Heart left ventricle (tissue), 16 donors: Measurements from ENCODE around the gene LYSMD4. TPM values are rescaled to one million over a fixed set of nuclear protein-coding genes. Genes with fewer than 3 reads are reported as not detected.

ENCODE experiments used
- ATAC-seq, 4 donors: fragments of 200-7000 bp; cut with Tn5 transposase; one replicate each; pipeline ENCODE4 v1.9.1; 2020 to 2022; ENCODE audit warnings: moderate library complexity in 4 of 4, mild to moderate bottlenecking in 3 of 4, moderate number of reproducible peaks in 1 of 4
- DNase-seq, 5 donors: peaks; one replicate each; pipeline ENCODE4 v3.0.0-alpha.2; 2020
- H3K27ac ChIP-seq, 12 donors: fragments of 200-600 bp; sonication (generic) in 4 of 12; one replicate each; pipeline versions ENCODE4 v1.5.0 to v1.8.0; 2016 to 2022; ENCODE audit warnings: mild to moderate bottlenecking in 2 of 12
- H3K27me3 ChIP-seq, 9 donors: fragments of 200-600 bp; sonication (generic) in 2 of 9; one replicate each; pipeline versions ENCODE4 v1.5.1 to v1.8.0; 2016 to 2022; ENCODE audit warnings: mild to moderate bottlenecking in 3 of 9
- H3K36me3 ChIP-seq, 9 donors: fragments of 200-600 bp; sonication (generic) in 2 of 9; one replicate each; pipeline versions ENCODE4 v1.5.0 to v1.8.0; 2018 to 2022; ENCODE audit warnings: mild to moderate bottlenecking in 2 of 9
- H3K4me1 ChIP-seq, 12 donors: fragments of 200-600 bp; sonication (generic) in 4 of 12; one replicate each; pipeline versions ENCODE4 v1.5.0 to v1.8.0; 2016 to 2022; ENCODE audit warnings: mild to moderate bottlenecking in 3 of 12
- H3K4me3 ChIP-seq, 12 donors: fragments of 200-600 bp; sonication (generic) in 4 of 12; one replicate each; pipeline versions ENCODE4 v1.5.0 to v1.8.0; 2017 to 2022; ENCODE audit warnings: mild to moderate bottlenecking in 9 of 12, moderate library complexity in 4 of 12
- H3K9me3 ChIP-seq, 12 donors: fragments of 200-600 bp; sonication (generic) in 4 of 12; one replicate each; pipeline versions ENCODE4 v1.5.0 to v1.8.0; 2016 to 2022; ENCODE audit warnings: mild to moderate bottlenecking in 1 of 12
- POLR2A ChIP-seq, 2 donors: fragments of 450-650 bp; IDR thresholded peaks; one replicate each; pipeline ENCODE4 v1.6.1; 2017; ENCODE audit warnings: antibody characterized with exemption in 2 of 2, mild to moderate bottlenecking in 2 of 2, moderate library complexity in 2 of 2
- WGBS, 4 donors: extraction: QIAGEN DNeasy Blood & Tissue Kit in 2 of 4; methylation state at CpG; one replicate each; pipeline versions ENCODE4 v1.1.5 to v1.1.7; 2013 to 2018; 5-methylcytosine and 5-hydroxymethylcytosine counted together
- intact Hi-C, 10 donors: fragments of 100-400 bp; cut with DNase I; formaldehyde crosslinking; loops; one replicate each; pipeline versions ENCODE4 v1.11.1 to v1.14.2; 2022
- polyA plus RNA-seq, 2 donors: library from polyadenylated mRNA; stranded (reverse); fragments of 200-250 nt; gene quantifications; one replicate each; pipeline ENCODE4 v1.2.3, GENCODE V29; 2013
- total RNA-seq, 9 donors: library from RNA; depleted of rRNA in 2 of 9; stranded (reverse); fragments of >200 nt in 2 of 9; fragmentation: NEBNext Ultra II Directional in 3 of 9; extraction: Animal tissue kit (Norgen Biotek cat#: 25700) in 3 of 9; gene quantifications; one replicate each; pipeline versions ENCODE4 v1.1.0 to v1.2.4, GENCODE V29; 2016 to 2023
- TF ChIP-seq, protein P1 (sequence below), 12 donors: fragments of 200-600 bp; sonication (generic) in 4 of 12; IDR thresholded peaks; one replicate each; pipeline versions ENCODE4 v1.5.0 to v1.8.0; 2018 to 2022; ENCODE audit warnings: antibody characterized with exemption in 12 of 12, mild to moderate bottlenecking in 5 of 12
- donor health status: ischemic (EF 13 %, LVEDD 7.1; RV severe dilation, severe dysfunction).
- donor health status: healthy with polysubstance abuse.
- donor health status: DM: no; HTN: yes; CAD: no.
- donor health status: DM: no; HTN: no; CAD: no.
- donor health status: ischemic (EF 25% LVEDD 6.9; RV normal size, moderate dysfunction).
- donor health status: ischemic (EF 25% LVEDD 5.7; RV mildly dilated, moderate dysfunction).
- donor health status: healthy.
- donor health status: DM: yes; HTN: yes; CAD: no.
- donor health status: ischemic (EF 35%, LVEDD 5.7; RV mildly dilated, moderate dysfunction).
- donor health status: nonischemic (EF 11% LVEDD 7.7; RV severe dilation, severe dysfunction).
- donor health status: DM: yes; HTN: yes; CAD: no.
- donor health status: PGD.
- donor health status: ischemic (EF 29% LVEDD 5.4; RV normal size, mild dysfunction).
- donor health status: nonischemic (EF 23%, LVEDD 6.1; RV moderate dilation, normal function).

The LYSMD4 gene
- total and polyA plus RNA-seq, 11 donors: 8.3 to 12.8 (median 10.1) TPM

GRCh38 chr15:99720533-99720932 lies 12.7 kb downstream of the LYSMD4 start:
- no peaks in the 10 kb centered on the region for H3K9me3 ChIP-seq
- H3K36me3 ChIP-seq: peaks cover 0 to 18% (median 3%) of the 10 kb centered on the region in 9 donors
- 66 to 77% (median 71%) methylated on average over 7 of the region's 7 CpGs for WGBS, 4 donors
- no peak overlapping the region for H3K4me3 ChIP-seq
- DNase-seq: no peak
- H3K27me3 ChIP-seq: no peaks in the 10 kb centered on the region
- intact Hi-C loops: loop anchor here in 2 of 10 donors (5.0 to 10.0 kb wide), 2 partner anchors 438 to 446 kb away; no protein-coding TSS in a partner anchor
- TF ChIP-seq, protein P1, sequence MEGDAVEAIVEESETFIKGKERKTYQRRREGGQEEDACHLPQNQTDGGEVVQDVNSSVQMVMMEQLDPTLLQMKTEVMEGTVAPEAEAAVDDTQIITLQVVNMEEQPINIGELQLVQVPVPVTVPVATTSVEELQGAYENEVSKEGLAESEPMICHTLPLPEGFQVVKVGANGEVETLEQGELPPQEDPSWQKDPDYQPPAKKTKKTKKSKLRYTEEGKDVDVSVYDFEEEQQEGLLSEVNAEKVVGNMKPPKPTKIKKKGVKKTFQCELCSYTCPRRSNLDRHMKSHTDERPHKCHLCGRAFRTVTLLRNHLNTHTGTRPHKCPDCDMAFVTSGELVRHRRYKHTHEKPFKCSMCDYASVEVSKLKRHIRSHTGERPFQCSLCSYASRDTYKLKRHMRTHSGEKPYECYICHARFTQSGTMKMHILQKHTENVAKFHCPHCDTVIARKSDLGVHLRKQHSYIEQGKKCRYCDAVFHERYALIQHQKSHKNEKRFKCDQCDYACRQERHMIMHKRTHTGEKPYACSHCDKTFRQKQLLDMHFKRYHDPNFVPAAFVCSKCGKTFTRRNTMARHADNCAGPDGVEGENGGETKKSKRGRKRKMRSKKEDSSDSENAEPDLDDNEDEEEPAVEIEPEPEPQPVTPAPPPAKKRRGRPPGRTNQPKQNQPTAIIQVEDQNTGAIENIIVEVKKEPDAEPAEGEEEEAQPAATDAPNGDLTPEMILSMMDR (IDR thresholded peaks at IDR 0.05): no peak
- no peak for TF ChIP-seq POLR2A (IDR thresholded peaks at IDR 0.05)
- no peak for ATAC-seq
- H3K4me1 ChIP-seq: peaks cover 9 to 56% (median 36%) of the 10 kb centered on the region in 12 donors
- no peak overlapping the region for H3K27ac ChIP-seq

DNA sequence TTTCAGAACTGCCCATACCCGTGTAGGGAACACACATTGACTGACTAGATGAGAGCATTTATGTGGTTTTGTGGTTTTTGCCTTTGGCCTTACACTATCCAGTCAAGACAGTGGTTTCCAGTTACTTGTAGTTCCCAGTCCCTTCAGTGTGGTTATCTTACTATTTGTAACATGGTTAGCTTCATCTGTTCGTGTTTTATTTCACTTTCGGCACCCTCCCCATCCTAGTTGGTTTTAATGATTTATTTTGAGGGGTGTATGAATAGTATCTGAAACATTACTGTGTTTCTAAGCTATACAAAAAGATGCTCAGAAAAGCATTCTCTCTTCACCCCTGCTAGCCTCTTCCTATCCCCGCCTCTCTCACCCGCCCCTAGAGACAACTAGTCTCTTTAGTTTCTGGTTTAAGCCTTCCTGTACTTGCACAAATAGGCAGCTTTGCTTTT lies 14.1 kb downstream of the LYSMD4 start:
- DNase-seq (no peak), ATAC-seq (no peak)
- Histone ChIP-seq H3K27ac (peak overlapping the region in 2 of 12 donors; percentile 59 to 70), H3K27me3 (no peaks in the 10 kb centered on the region), H3K36me3 (peaks cover 0 to 31% (median 14%) of the 10 kb centered on the region in 9 donors), H3K9me3 (no peaks in the 10 kb centered on the region), H3K4me1 (peaks cover 9 to 59% (median 36%) of the 10 kb centered on the region in 12 donors), H3K4me3 (no peak overlapping the region)
- no peak for TF ChIP-seq POLR2A (IDR thresholded peaks at IDR 0.05)
- TF ChIP-seq, protein P1 (IDR thresholded peaks at IDR 0.05): no peak
- 84 to 89% (median 86%) methylated on average over 5 of the region's 5 CpGs for WGBS, 4 donors
- intact Hi-C loops: no loop called here

- Histone ChIP-seq H3K4me3 (no peak overlapping the region), H3K27me3 (no peaks in the 10 kb centered on the region), H3K4me1 (peaks cover 9 to 62% (median 36%) of the 10 kb centered on the region in 12 donors), H3K27ac (peak overlapping the region in 5 of 12 donors; percentile 56 to 77 (median 70)), H3K36me3 (peaks cover 0 to 38% (median 21%) of the 10 kb centered on the region in 9 donors), H3K9me3 (no peaks in the 10 kb centered on the region)
- ATAC-seq (peak in 2 of 4 donors; percentile 19 to 25), DNase-seq (no peak)
- no peak for TF ChIP-seq POLR2A (IDR thresholded peaks at IDR 0.05)
- TF ChIP-seq, protein P1 (IDR thresholded peaks at IDR 0.05): no peak
- intact Hi-C loops: no loop called here
- WGBS, 4 donors: 76 to 87% (median 82%) methylated on average over 4 of the region's 4 CpGs
Measured at GRCh38 chr15:99718421-99718820, 14.8 kb downstream of the LYSMD4 start.

- Histone ChIP-seq H3K4me3 (peak overlapping the region in 7 of 12 donors; percentile 0 to 38 (median 21)), H3K9me3 (no peaks in the 10 kb centered on the region), H3K27me3 (no peaks in the 10 kb centered on the region), H3K36me3 (peaks cover 0 to 48% (median 31%) of the 10 kb centered on the region in 9 donors), H3K27ac (peak overlapping the region; percentile 45 to 83 (median 64)), H3K4me1 (peaks cover 9 to 68% (median 41%) of the 10 kb centered on the region in 12 donors)
- intact Hi-C loops: no loop called here
- 17 to 25% (median 22%) methylated on average over 13 to 19 of the region's 19 CpGs for WGBS, 4 donors
- DNase-seq (peak in 4 of 5 donors; percentile 62 to 75 (median 65)), ATAC-seq (peak; percentile 41 to 74 (median 70))
- TF ChIP-seq, protein P1 (IDR thresholded peaks at IDR 0.05): no peak
- TF ChIP-seq POLR2A (IDR thresholded peaks at IDR 0.05): no peak
Measured at GRCh38 chr15:99717161-99718009, 15.9 kb downstream of the LYSMD4 start.
